ENCODE data around the gene GSAP. TPM values are rescaled to one million over a fixed set of nuclear protein-coding genes. Genes with fewer than 3 reads are reported as not detected.
A peak's percentile ranks its signal among the peaks of the same experiment; 100 is the strongest.

The GSAP gene
- total RNA-seq, 1 donor from 2014 or later, result 4.4 TPM

- no peak for DNase-seq
Observed at GRCh38 chr7:77407906-77408305, 8.2 kb downstream of the GSAP start.

GRCh38 chr7:77406421-77406820, 9.7 kb downstream of the GSAP start:
- no peak for DNase-seq

GRCh38 chr7:77404641-77405040, 11.5 kb downstream of the GSAP start:
- no peak for DNase-seq

GRCh38 chr7:77403957-77404356, 12.2 kb downstream of the GSAP start:
- DNase-seq, result no peak

- no peak for DNase-seq
Observed at GRCh38 chr7:77402818-77403217, 13.3 kb downstream of the GSAP start.

GRCh38 chr7:77401002-77401401, 15.1 kb downstream of the GSAP start:
- DNase-seq, result no peak

- DNase-seq, result no peak
Observed at GRCh38 chr7:77399816-77400215, 16.3 kb downstream of the GSAP start.

GRCh38 chr7:77396894-77397547, 19.1 kb downstream of the GSAP start:
- no peak for DNase-seq

- DNase-seq, result peak; percentile 13
Observed at GRCh38 chr7:77395626-77396025, 20.5 kb downstream of the GSAP start.

- DNase-seq, result no peak
Observed at GRCh38 chr7:77393954-77394353, 22.2 kb downstream of the GSAP start.

GRCh38 chr7:77393261-77393660, 22.9 kb downstream of the GSAP start:
- no peak for DNase-seq

GRCh38 chr7:77391230-77391629, 24.9 kb downstream of the GSAP start:
- no peak for DNase-seq

GRCh38 chr7:77388055-77388641, 28.0 kb downstream of the GSAP start:
- no peak for DNase-seq

- peak; percentile 70 for DNase-seq
Observed at GRCh38 chr7:77386165-77386822, 29.9 kb downstream of the GSAP start.

GRCh38 chr7:77383333-77383740, 32.8 kb downstream of the GSAP start:
- no peak for DNase-seq

GRCh38 chr7:77382532-77382931, 33.6 kb downstream of the GSAP start:
- no peak for DNase-seq

- DNase-seq, result no peak
Observed at GRCh38 chr7:77378584-77378983, 37.6 kb downstream of the GSAP start.

GRCh38 chr7:77370606-77371005, 45.5 kb downstream of the GSAP start:
- DNase-seq, result no peak

- no peak for DNase-seq
Observed at GRCh38 chr7:77368974-77369373, 47.2 kb downstream of the GSAP start.

GRCh38 chr7:77367976-77368375, 48.2 kb downstream of the GSAP start:
- DNase-seq, result no peak

- DNase-seq, result no peak
Observed at GRCh38 chr7:77362905-77363304, 53.2 kb downstream of the GSAP start.

- DNase-seq, result no peak
Observed at GRCh38 chr7:77360969-77361368, 55.2 kb downstream of the GSAP start.

- DNase-seq, result no peak
Observed at GRCh38 chr7:77360104-77360503, 56.0 kb downstream of the GSAP start.

- DNase-seq, result no peak
Observed at GRCh38 chr7:77359599-77359998, 56.5 kb downstream of the GSAP start.
